ENCODE data around the gene EIF1AD. TPM values are rescaled to one million over a fixed set of nuclear protein-coding genes. Genes with fewer than 3 reads are reported as not detected.

EIF1AD gene
- total RNA-seq, 3 donors from 2014 or later, result 31.0 to 33.1 (median 31.0) TPM

GRCh38 chr11:65975771-65976170 is 26.2 kb downstream of the EIF1AD start:
- intact Hi-C loops (cut with DNase I; ENCODE audit: low total_unique reads), result no loop called here
- Histone ChIP-seq H3K9me3 (no peaks in the 10 kb centered on the region), H3K27ac (no peak overlapping the region), H3K4me1 (no peaks in the 10 kb centered on the region), H3K27me3 (no peaks in the 10 kb centered on the region), H3K36me3 (no peaks in the 10 kb centered on the region), H3K4me3 (no peak overlapping the region)
- no peak for TF ChIP-seq POLR2A (IDR thresholded peaks at IDR 0.05)
- TF ChIP-seq CTCF (IDR thresholded peaks at IDR 0.05), result no peak
- no peak for TF ChIP-seq POLR2AphosphoS5 (IDR thresholded peaks at IDR 0.05)
- DNase-seq (ENCODE audit: low spot score in 2 of 2), result no peak

GRCh38 chr11:65973439-65974110 is 28.4 kb downstream of the EIF1AD start:
- TF ChIP-seq POLR2A (IDR thresholded peaks at IDR 0.05), result no peak
- TF ChIP-seq CTCF (IDR thresholded peaks at IDR 0.05), result no peak
- TF ChIP-seq POLR2AphosphoS5 (IDR thresholded peaks at IDR 0.05), result no peak
- intact Hi-C loops (cut with DNase I; ENCODE audit: low total_unique reads), result no loop called here

GRCh38 chr11:65972116-65972515 is 29.8 kb downstream of the EIF1AD start:
- Histone ChIP-seq H3K36me3 (peaks cover 3% of the 10 kb centered on the region), H3K27me3 (no peaks in the 10 kb centered on the region), H3K4me3 (no peak overlapping the region), H3K4me1 (no peaks in the 10 kb centered on the region), H3K9me3 (no peaks in the 10 kb centered on the region), H3K27ac (no peak overlapping the region)
- no peak for DNase-seq (ENCODE audit: low spot score in 2 of 2)
- TF ChIP-seq POLR2A (IDR thresholded peaks at IDR 0.05) (no peak), POLR2AphosphoS5 (IDR thresholded peaks at IDR 0.05) (no peak), CTCF (IDR thresholded peaks at IDR 0.05) (no peak)
- intact Hi-C loops (cut with DNase I; ENCODE audit: low total_unique reads), result no loop called here

More at GRCh38 chr11:65973439-65974110, 28.4 kb downstream of the EIF1AD start:
- no peaks in the 10 kb centered on the region for H3K4me1 ChIP-seq
- H3K27me3 ChIP-seq, result no peaks in the 10 kb centered on the region
- no peak overlapping the region for H3K27ac ChIP-seq
- DNase-seq (ENCODE audit: low spot score in 2 of 2), result no peak
- H3K4me3 ChIP-seq, result no peak overlapping the region
- H3K9me3 ChIP-seq, result no peaks in the 10 kb centered on the region
- H3K36me3 ChIP-seq, result no peaks in the 10 kb centered on the region

- Histone ChIP-seq H3K4me1 (peaks cover under 1% of the 10 kb centered on the region in 2 donors), H3K4me3 (no peak overlapping the region), H3K27ac (no peak overlapping the region), H3K27me3 (no peaks in the 10 kb centered on the region), H3K9me3 (no peaks in the 10 kb centered on the region), H3K36me3 (peaks cover 15% of the 10 kb centered on the region)
- DNase-seq (ENCODE audit: low spot score in 2 of 2), result no peak
- no peak for TF ChIP-seq CTCF (IDR thresholded peaks at IDR 0.05)
- TF ChIP-seq POLR2A (IDR thresholded peaks at IDR 0.05), result no peak
- TF ChIP-seq POLR2AphosphoS5 (IDR thresholded peaks at IDR 0.05), result no peak
- intact Hi-C loops (cut with DNase I; ENCODE audit: low total_unique reads), result loop anchor here (10.0 kb wide), 1 partner anchor 84 kb away; the partner anchor contains the start of gene FIBP
Measured at GRCh38 chr11:65968600-65969482, 33.1 kb downstream of the EIF1AD start.

Data from breast epithelium (tissue), 4 donors.